Muscle of back (tissue), 11 donors: ENCODE results near the gene POP4. TPM values are rescaled to one million over a fixed set of nuclear protein-coding genes. Genes with fewer than 3 reads are reported as not detected.

Source experiments
- DNase-seq, 3 donors: peaks; one replicate each; pipeline versions ENCODE4 v3.0.0 to v3.0.0-alpha.2; 2013
- polyA plus RNA-seq, 10 donors: library from polyadenylated mRNA; unstranded; fragments of 120-200 nt; gene quantifications; one replicate each; pipeline ENCODE4 v1.2.1, GENCODE V29; 2013; ENCODE audit not compliant: insufficient read length in 10 of 10

POP4 gene
- polyA plus RNA-seq, 10 donors: 38.0 to 48.0 (median 43.2) TPM

DNA sequence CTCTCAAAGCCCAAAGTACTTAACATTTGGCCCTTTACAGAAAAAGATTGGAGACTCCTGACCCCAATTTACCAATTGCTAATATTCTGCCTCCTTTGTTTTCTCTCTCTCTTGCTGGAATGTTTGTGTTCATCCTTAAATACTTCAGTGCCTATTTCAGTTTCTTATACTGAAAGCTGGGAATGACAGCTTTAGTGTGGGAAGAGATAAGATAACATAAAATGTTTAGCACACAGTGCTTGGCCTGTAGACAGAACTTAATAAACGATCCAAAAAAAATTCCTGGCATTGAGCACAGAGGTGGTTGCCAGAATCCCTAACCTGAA, 56.2 kb downstream of the POP4 start:
- no peak for DNase-seq

DNA sequence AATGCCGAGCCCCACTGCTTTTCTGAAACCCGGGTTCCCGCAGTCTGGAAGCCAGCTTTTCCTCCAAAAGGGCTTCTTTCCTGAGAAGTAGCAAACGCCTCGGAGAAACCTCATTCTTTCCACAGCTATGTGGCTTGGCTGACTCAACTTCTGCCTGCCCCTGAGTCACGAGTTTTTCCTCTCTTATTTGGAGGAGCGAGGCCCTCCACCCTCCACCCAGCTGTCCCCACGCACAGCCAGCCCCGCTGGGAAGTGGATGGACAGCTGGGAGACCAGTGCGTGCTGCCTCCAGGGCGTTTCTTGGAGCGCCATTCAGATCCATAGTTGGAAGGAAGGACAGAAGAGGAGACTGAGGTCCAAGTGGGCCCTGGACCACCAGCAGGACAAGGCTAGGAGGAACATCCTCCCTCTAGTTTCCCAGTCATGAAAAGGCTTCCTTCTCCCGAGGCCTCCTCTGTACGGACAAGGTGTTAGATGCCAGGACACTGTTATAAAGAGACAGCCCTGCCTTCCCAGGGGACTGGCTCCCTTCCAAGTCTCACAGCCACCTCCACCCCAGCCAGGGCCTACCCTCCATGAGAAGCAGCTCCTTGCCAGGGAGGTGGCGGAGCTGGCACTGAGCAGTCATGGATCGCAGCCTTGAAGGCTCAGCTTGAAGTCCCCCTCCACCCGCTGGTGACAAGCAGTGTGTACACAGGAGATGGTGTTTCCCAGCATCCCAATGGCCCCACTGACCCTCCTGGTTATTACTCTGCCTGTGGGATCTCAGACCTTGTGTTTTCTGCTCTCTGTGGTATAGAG, 56.7 kb downstream of the POP4 start:
- peak; percentile 74 to 88 (median 88) for DNase-seq

DNA sequence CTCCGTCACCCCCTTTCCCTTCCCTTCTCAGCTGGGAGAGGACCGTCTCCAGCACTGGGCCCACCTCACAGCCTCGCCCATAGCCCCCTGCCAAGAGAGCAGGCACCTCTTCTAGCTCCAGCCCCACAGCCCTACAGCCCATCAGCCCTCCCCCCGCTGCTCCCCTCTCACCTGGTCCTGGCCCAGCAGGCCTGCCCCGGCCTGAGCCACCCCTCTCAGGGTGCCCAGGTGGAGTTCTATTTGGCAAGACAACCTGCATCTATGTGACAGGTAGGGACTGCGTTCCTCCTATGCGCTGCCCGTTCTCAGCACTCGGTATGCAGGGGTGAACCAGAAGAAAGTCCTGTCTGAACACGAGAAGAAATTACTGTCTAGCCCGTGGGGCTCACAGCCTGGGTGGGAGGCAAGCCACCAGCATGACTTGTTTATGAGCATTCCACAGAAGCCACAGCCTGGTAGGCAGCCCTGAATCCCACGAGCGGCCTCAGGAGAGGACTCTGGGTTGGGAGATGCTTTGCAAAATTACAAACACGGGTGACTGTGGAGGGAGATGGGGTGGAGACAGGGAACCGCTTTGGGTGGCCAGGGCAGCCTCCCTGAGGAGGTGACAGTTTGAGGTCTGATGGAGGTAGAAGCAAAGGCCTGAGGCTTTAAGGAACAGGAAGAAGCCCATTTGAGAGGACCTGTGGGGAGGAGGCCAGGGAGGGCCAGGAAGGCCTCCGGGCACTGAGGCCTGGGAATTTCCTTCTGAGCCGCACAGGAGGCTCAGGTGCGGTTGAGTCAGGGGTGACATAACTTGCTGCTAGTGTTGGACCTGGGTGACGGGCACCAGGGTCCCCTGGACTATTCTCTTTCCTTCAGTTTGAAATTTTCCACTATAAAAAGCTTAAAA, 58.0 kb downstream of the POP4 start:
- DNase-seq: no peak

DNA sequence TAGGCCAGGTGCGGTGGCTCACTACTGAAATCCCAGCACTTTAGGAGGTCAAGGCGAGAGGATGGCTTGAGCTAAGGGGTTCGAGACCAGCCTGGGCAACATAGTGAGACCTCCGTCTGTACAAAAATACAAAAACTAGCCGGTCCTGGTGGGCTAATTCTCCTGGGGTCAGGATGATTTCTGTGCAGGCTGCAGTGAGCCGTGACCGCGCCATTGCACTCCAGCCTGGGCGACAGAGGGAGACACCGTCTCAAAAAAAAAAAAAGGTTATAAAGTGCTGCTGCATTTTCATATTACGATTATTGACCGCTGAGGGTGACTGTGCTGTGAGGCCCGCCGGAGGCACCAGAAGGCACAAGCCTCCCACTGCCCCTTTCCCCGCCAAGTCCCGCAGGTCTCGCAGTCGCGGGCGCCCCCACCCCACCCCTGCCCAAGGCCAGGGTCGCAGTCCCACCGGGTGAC, 58.7 kb downstream of the POP4 start:
- DNase-seq: no peak

DNA sequence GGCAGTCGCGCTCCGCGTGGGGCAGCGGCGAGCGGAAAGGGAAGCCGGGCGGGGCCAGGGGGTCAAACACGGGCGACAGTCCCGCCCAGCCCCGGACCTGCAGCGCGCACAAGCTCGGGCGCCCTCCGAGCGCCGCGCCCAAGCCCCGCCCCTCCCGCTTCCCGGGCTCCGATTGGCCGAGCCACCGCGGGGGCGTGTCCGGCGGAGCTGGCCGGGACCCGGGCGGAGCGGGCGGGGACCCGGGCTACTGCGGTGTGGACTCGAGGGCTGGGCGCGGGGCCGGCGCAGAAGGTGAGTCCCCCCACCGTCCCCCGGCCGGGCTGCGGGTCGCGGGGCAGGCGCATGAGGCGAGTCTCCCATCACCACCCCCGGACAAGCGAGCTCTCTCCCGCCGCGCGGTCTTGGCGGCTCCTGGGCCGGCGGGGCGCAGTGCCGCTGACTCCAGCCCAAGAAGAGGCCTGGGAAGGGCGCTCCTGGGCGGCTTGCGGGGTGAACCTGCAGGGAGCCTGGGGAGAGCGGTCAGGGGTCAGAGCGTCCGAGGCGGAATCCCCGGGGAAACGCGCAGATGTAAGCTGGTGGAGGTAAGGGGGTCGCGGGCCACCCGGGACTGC, 59.2 kb downstream of the POP4 start, which contains the start of gene PLEKHF1:
Gene PLEKHF1, plus strand, starts transcription at position 247 of the 611 bp plus-strand sequence. CDS start 8,379 bp downstream, outside the sequence.
- DNase-seq: peak; percentile 84 to 96 (median 91)

DNA sequence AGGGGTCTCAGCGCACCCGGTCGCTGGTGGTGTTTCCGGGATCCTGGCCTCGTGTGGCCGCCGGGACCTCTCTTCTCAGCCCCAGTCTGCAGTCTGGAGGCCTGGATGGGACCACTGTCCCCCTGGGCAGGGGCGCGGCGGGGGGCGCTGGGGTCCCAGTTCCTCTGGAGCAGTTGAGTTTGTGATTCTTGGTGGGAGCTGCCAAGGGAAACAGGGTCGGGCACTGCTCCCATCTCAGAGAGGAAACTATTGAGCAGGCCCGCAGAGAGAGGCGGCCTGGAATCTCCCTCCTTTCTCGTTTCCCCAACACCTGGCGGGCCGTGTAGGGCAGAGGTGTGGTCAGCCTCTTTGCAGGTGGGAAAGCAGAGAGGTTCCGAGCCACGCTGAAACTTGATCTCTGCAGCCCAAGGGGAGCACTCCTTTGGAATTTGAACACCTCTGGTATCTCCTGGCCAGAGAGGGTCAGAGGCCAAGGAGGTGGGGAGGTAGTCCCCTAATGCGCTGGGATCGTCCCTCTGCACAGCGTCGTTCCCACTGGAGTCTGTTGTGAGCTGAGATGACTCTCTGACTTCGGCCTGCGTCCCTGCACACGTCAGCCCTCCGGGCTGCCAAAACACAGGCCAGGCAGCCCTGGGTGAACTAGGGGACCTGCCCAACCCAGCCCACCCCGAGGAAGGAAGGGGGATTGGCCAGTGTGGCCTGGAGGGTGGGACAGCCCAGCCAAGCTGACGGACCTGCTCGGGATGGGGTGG, 59.9 kb downstream of the POP4 start:
- peak in 1 of 3 donors; percentile 55 for DNase-seq

Other genes starting within 250 kb of the POP4 start
- under 1 TPM in 5 of 10 donors, not detected in 5; 0.14 to 0.52 (median 0.42) TPM for gene VSTM2B, start 80.3 kb upstream of the POP4 start, polyA plus RNA-seq
- gene PLEKHF1, start 59.2 kb downstream of the POP4 start, polyA plus RNA-seq: 1 to 10 TPM; 2.7 to 4.9 (median 3.6) TPM
- gene C19orf12, start 109.0 kb downstream of the POP4 start, polyA plus RNA-seq: 10 to 100 TPM; 20.8 to 27.3 (median 25.2) TPM
- gene CCNE1, start 205.7 kb downstream of the POP4 start, polyA plus RNA-seq: 10 to 100 TPM; 16.3 to 27.0 (median 22.6) TPM